Thymus (tissue), 11 donors: ENCODE measurements around the gene PATE3. TPM values are rescaled to one million over a fixed set of nuclear protein-coding genes. Genes with fewer than 3 reads are reported as not detected.

Source experiments
- DNase-seq, 9 donors: peaks; one replicate each; pipeline ENCODE4 v3.0.0-alpha.2; 2013; ENCODE audit warnings: low spot score in 9 of 9, low read depth in 6 of 9, missing footprints in 1 of 9
- H3K27ac ChIP-seq, 2 donors: one replicate each; pipeline ENCODE4 v1.5.1; 2013; ENCODE audit warnings: control low read depth in 1 of 2, low read depth in 1 of 2, low read length in 1 of 2, mild to moderate bottlenecking in 1 of 2, moderate library complexity in 1 of 2
- H3K27me3 ChIP-seq, 2 donors: one replicate each; pipeline ENCODE4 v1.5.1; 2013; ENCODE audit warnings: low read length in 1 of 2; ENCODE audit not compliant: control insufficient read depth in 2 of 2, insufficient read depth in 1 of 2
- H3K36me3 ChIP-seq, 2 donors: one replicate each; pipeline ENCODE4 v1.5.1; 2013; ENCODE audit warnings: low read length in 1 of 2, mild to moderate bottlenecking in 1 of 2, moderate library complexity in 1 of 2; ENCODE audit not compliant: control insufficient read depth in 2 of 2, insufficient read depth in 2 of 2
- H3K4me1 ChIP-seq, 2 donors: one replicate each; pipeline ENCODE4 v1.5.1; 2013; ENCODE audit warnings: low read length in 2 of 2; ENCODE audit not compliant: control insufficient read depth in 2 of 2, insufficient read depth in 2 of 2
- H3K4me3 ChIP-seq, 2 donors: one replicate each; pipeline ENCODE4 v1.5.1; 2013; ENCODE audit warnings: low read length in 2 of 2, control low read depth in 1 of 2, mild to moderate bottlenecking in 1 of 2
- H3K9me3 ChIP-seq, 2 donors: one replicate each; pipeline ENCODE4 v1.5.1; 2013; ENCODE audit warnings: low read length in 1 of 2, mild to moderate bottlenecking in 1 of 2; ENCODE audit not compliant: control insufficient read depth in 2 of 2, insufficient read depth in 1 of 2
- WGBS: extraction: QIAGEN DNeasy Blood & Tissue Kit; methylation state at CpG from one replicate; pipeline ENCODE4 v1.1.7; 2013; 5-methylcytosine and 5-hydroxymethylcytosine counted together
- polyA plus RNA-seq: library from polyadenylated mRNA; stranded (reverse); fragments of 200-250 nt; gene quantifications from one replicate; pipeline ENCODE4 v1.2.3, GENCODE V29; 2013
- total RNA-seq: library from RNA; stranded (reverse); fragments of 120-200 nt; gene quantifications from one replicate; pipeline ENCODE4 v1.2.4, GENCODE V29; 2013
- donor health status: healthy.

The PATE3 gene
- total and polyA plus RNA-seq, 2 donors = not detected

GRCh38 chr11:125799808-125800207 is 11.9 kb downstream of the PATE3 start:
- peaks cover 0 to 8% of the 10 kb centered on the region in 2 donors for H3K9me3 ChIP-seq
- no peak overlapping the region for H3K27ac ChIP-seq
- H3K36me3 ChIP-seq = no peaks in the 10 kb centered on the region
- no peaks in the 10 kb centered on the region for H3K27me3 ChIP-seq
- WGBS = 95% methylated on average over 2 of the region's 2 CpGs
- H3K4me1 ChIP-seq = no peaks in the 10 kb centered on the region
- DNase-seq = no peak
- no peak overlapping the region for H3K4me3 ChIP-seq

DNA sequence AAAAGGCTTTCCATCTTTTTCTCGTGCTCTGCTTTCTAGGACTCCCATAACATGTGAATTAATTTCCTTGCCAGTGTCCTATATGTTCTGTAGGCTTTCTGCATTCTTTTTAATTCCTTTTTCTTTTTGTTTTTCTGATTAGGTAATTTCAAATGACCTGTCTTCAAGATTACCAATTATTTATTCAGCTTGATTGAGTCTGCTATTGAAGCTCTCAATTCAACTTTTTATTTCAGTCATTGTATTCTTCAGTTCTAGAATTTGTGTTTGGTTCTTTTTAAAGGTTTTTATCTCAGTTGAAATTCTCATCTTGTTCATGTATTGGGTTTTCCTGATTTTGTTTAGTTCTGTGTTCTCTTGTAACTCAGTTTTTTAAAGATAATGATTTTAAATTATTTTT is 14.5 kb downstream of the PATE3 start:
- no peaks in the 10 kb centered on the region for H3K36me3 ChIP-seq
- H3K4me1 ChIP-seq = no peaks in the 10 kb centered on the region
- peaks cover 0 to 8% of the 10 kb centered on the region in 2 donors for H3K9me3 ChIP-seq
- DNase-seq = no peak
- no peak overlapping the region for H3K4me3 ChIP-seq
- no peak overlapping the region for H3K27ac ChIP-seq
- 90% methylated on average over 1 of the region's 1 CpG for WGBS
- no peaks in the 10 kb centered on the region for H3K27me3 ChIP-seq

GRCh38 chr11:125807909-125808308 is 20.0 kb downstream of the PATE3 start:
- Histone ChIP-seq H3K27ac (no peak overlapping the region), H3K36me3 (no peaks in the 10 kb centered on the region), H3K27me3 (no peaks in the 10 kb centered on the region), H3K4me3 (no peak overlapping the region), H3K9me3 (peaks cover 0 to 7% of the 10 kb centered on the region in 2 donors), H3K4me1 (no peaks in the 10 kb centered on the region)
- WGBS = 94% methylated on average over 1 of the region's 1 CpG
- DNase-seq = no peak

GRCh38 chr11:125833016-125833415 is 45.1 kb downstream of the PATE3 start, which contains the start of gene PATE4:
Gene PATE4, plus strand, starts transcription at chr11:125833316. Its CDS starts 44 bp downstream, at chr11:125833360.
- no peaks in the 10 kb centered on the region for H3K4me1 ChIP-seq
- 70% methylated on average over 3 of the region's 3 CpGs for WGBS
- H3K27me3 ChIP-seq = no peaks in the 10 kb centered on the region
- H3K4me3 ChIP-seq = no peak within 1 kb of the TSS
- no peaks in the 10 kb centered on the region for H3K36me3 ChIP-seq
- DNase-seq = no peak
- no peaks in the 10 kb centered on the region for H3K9me3 ChIP-seq
- H3K27ac ChIP-seq = no peak within 1 kb of the TSS

DNA sequence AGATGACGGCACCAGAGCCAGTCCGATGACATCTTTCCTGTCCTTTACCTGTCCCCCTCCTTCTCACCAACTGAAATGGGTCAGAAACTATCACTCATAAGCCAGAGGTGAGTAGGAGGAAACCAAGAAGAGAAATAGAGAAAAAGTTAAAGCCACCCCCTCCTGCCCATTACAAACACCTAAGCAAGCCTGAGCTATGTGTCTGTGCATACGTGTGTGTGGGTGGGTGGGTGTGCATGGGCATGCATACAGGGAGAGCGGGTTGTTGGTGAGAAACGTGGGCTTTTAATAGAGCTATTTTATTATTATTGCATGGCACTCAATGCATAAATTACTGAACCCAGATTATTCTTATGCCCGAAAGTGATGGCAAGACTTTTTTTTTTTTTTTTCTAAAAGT is 47.8 kb downstream of the PATE3 start:
- WGBS = 85% methylated on average over 6 of the region's 6 CpGs
- no peaks in the 10 kb centered on the region for H3K9me3 ChIP-seq
- no peak overlapping the region for H3K4me3 ChIP-seq
- DNase-seq = no peak
- H3K4me1 ChIP-seq = no peaks in the 10 kb centered on the region
- no peaks in the 10 kb centered on the region for H3K27me3 ChIP-seq
- no peak overlapping the region for H3K27ac ChIP-seq
- H3K36me3 ChIP-seq = no peaks in the 10 kb centered on the region

Other genes with a start within 250 kb of the PATE3 start
- gene EI24, start 218.7 kb upstream of the PATE3 start, total RNA-seq = 34.7 TPM
- 33.0 TPM for gene EI24, start 218.7 kb upstream of the PATE3 start, polyA plus RNA-seq
- 47.1 TPM for gene STT3A, start 195.3 kb upstream of the PATE3 start, total RNA-seq
- gene STT3A, start 195.3 kb upstream of the PATE3 start, polyA plus RNA-seq = 37.7 TPM
- gene CHEK1, start 163.0 kb upstream of the PATE3 start, total RNA-seq = 35.5 TPM
- gene CHEK1, start 163.0 kb upstream of the PATE3 start, polyA plus RNA-seq = 3.8 TPM
- gene ACRV1, start 107.3 kb upstream of the PATE3 start, total RNA-seq = not detected
- gene ACRV1, start 107.3 kb upstream of the PATE3 start, polyA plus RNA-seq = 0.09 TPM
- gene PATE1, start 41.8 kb upstream of the PATE3 start, total RNA-seq = 0.05 TPM
- gene PATE1, start 41.8 kb upstream of the PATE3 start, polyA plus RNA-seq = 0.52 TPM
- 0.09 TPM for gene PATE2, start 9.3 kb upstream of the PATE3 start, total RNA-seq
- gene PATE2, start 9.3 kb upstream of the PATE3 start, polyA plus RNA-seq = 0.02 TPM
- gene PATE4, start 45.2 kb downstream of the PATE3 start, total RNA-seq = not detected
- 0.11 TPM for gene PATE4, start 45.2 kb downstream of the PATE3 start, polyA plus RNA-seq
- 9.0 TPM for gene HYLS1, start 99.5 kb downstream of the PATE3 start, total RNA-seq
- gene HYLS1, start 99.5 kb downstream of the PATE3 start, polyA plus RNA-seq = 3.6 TPM
- gene PUS3, start 115.1 kb downstream of the PATE3 start, total RNA-seq = 14.4 TPM
- gene PUS3, start 115.1 kb downstream of the PATE3 start, polyA plus RNA-seq = 17.2 TPM
- gene DDX25, start 116.4 kb downstream of the PATE3 start, total RNA-seq = 0.80 TPM
- 1.1 TPM for gene DDX25, start 116.4 kb downstream of the PATE3 start, polyA plus RNA-seq
- 0.09 TPM for gene VSIG10L2, start 157.9 kb downstream of the PATE3 start, total RNA-seq
- gene VSIG10L2, start 157.9 kb downstream of the PATE3 start, polyA plus RNA-seq = 0.84 TPM